Lower lobe of right lung (tissue), 2 donors: Measurements from ENCODE around the gene ENPP4. TPM values are rescaled to one million over a fixed set of nuclear protein-coding genes. Genes with fewer than 3 reads are reported as not detected.
"Not testable (repeated sequence)": the region's sequence is repeated elsewhere in the genome, so short reads cannot be mapped to it uniquely, and the experiment has no call there.

Experiments
- ATAC-seq, 2 donors: fragments of 200-7000 bp; cut with Tn5 transposase; one replicate each; pipeline ENCODE4 v1.9.1; 2020 to 2022; ENCODE audit warnings: mild to moderate bottlenecking in 2 of 2, moderate library complexity in 2 of 2
- DNase-seq: peaks from one replicate; pipeline ENCODE4 v3.0.0-alpha.2; 2020
- H3K27ac ChIP-seq: fragments of 200-600 bp; one replicate; pipeline ENCODE4 v1.8.0; 2022
- H3K27me3 ChIP-seq: fragments of 200-600 bp; one replicate; pipeline ENCODE4 v1.8.0; 2022; ENCODE audit warnings: low read depth
- H3K36me3 ChIP-seq: fragments of 200-600 bp; one replicate; pipeline ENCODE4 v1.8.0; 2022; ENCODE audit warnings: mild to moderate bottlenecking
- H3K4me1 ChIP-seq: fragments of 200-600 bp; one replicate; pipeline ENCODE4 v1.8.0; 2022
- H3K4me3 ChIP-seq: fragments of 200-600 bp; one replicate; pipeline ENCODE4 v1.8.0; 2022; ENCODE audit warnings: mild to moderate bottlenecking
- H3K9me3 ChIP-seq: fragments of 200-600 bp; one replicate; pipeline ENCODE4 v1.8.0; 2022
- CTCF ChIP-seq: fragments of 200-600 bp; IDR thresholded peaks from one replicate; pipeline ENCODE4 v1.8.0; 2022; ENCODE audit warnings: antibody characterized with exemption, mild to moderate bottlenecking
- intact Hi-C: fragments of 100-400 bp; cut with DNase I; formaldehyde crosslinking; loops from one replicate; pipeline ENCODE4 v1.11.0; 2022
- total RNA-seq: library from RNA; stranded (reverse); fragmentation: NEBNext Ultra II Directional; extraction: Animal tissue kit (Norgen Biotek cat#: 25700); gene quantifications from one replicate; pipeline ENCODE4 v1.2.1, GENCODE V29; 2021
- donor health status: DM: no; HTN: yes; CAD: no; lungs with severe emphysema.

Gene ENPP4
- total RNA-seq, 1 donor from 2014 or later, result 33.2 TPM

DNA sequence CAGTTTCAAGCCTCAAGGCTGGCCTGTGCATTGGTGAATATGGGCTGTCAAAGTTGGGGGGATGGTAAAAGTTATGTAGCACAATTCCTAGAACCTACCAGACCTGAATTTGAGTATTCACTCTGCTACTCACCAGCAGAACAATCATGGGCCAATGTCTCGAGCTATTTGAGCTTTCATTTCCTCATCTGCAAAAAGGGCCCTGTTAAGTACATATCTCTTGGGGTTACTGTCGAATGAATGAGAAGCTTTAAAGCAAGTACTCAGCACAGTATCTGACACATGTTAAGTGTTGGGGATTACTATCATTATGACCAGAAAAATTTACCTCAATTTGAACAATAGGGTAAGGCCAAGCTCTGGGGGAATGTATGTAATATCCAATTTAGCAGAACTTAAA, 13.5 kb upstream of the ENPP4 start:
- no peaks in the 10 kb centered on the region for H3K27me3 ChIP-seq
- H3K27ac ChIP-seq, result no peak overlapping the region
- TF ChIP-seq CTCF, result no peak
- no peak overlapping the region for H3K4me3 ChIP-seq
- H3K9me3 ChIP-seq, result no peaks in the 10 kb centered on the region
- H3K36me3 ChIP-seq, result no peaks in the 10 kb centered on the region
- no peaks in the 10 kb centered on the region for H3K4me1 ChIP-seq
- intact Hi-C loops, result no loop called here
- DNase-seq (no peak), ATAC-seq (no peak)

DNA sequence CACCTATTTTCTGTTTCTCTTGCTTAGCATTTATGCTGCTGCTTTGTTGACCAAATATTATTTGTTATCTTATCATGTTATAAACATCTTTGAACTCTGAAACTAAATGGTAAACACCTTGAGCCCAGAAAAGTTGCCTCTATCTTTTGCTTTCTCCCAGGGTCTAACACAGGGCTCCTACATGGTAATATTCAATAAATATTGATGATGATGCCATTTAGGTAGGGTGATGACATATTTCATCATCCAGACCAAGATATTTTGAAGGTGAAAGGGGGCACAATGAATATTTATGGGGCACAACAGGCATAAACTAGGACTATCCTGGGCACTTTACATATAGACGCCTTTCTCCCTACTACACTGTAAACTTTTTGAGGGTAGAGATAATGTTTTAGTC, 11.6 kb upstream of the ENPP4 start:
- no peak overlapping the region for H3K27ac ChIP-seq
- H3K9me3 ChIP-seq, result no peaks in the 10 kb centered on the region
- ATAC-seq (no peak), DNase-seq (no peak)
- intact Hi-C loops, result no loop called here
- no peak overlapping the region for H3K4me3 ChIP-seq
- no peak for TF ChIP-seq CTCF
- no peaks in the 10 kb centered on the region for H3K4me1 ChIP-seq
- no peaks in the 10 kb centered on the region for H3K36me3 ChIP-seq
- no peaks in the 10 kb centered on the region for H3K27me3 ChIP-seq

- H3K4me1 ChIP-seq, result no peaks in the 10 kb centered on the region
- no peaks in the 10 kb centered on the region for H3K9me3 ChIP-seq
- DNase-seq (no peak), ATAC-seq (no peak)
- no peak overlapping the region for H3K27ac ChIP-seq
- intact Hi-C loops, result no loop called here
- H3K4me3 ChIP-seq, result no peak overlapping the region
- TF ChIP-seq CTCF, result no peak
- H3K36me3 ChIP-seq, result no peaks in the 10 kb centered on the region
- H3K27me3 ChIP-seq, result no peaks in the 10 kb centered on the region
Measured at GRCh38 chr6:46118836-46119235, 11.0 kb upstream of the ENPP4 start.

DNA sequence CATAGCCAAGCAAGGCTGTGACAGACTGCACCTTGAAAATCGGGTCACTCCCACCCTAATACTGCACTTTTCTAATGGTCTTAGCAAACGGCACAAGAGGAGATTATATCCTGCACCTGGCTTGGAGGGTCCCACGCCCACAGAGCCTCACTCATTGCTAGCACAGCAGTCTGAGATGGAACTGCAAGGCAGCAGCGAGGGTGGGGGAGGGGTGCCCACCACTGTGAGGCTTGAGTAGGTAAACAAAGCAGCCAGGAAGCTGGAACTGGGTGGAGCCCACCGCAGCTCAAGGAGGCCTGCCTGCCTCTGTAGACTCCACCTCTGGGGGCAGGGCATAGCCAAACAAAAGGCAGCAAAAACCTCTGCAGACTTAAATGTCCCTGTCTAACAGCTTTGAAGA, 10.1 kb upstream of the ENPP4 start:
- H3K9me3 ChIP-seq, H3K4me3 ChIP-seq, H3K27me3 ChIP-seq, intact Hi-C loops, ATAC-seq, H3K4me1 ChIP-seq, H3K27ac ChIP-seq, DNase-seq, H3K36me3 ChIP-seq: not testable (repeated sequence)

- TF ChIP-seq CTCF, result no peak
- Histone ChIP-seq H3K27me3 (no peaks in the 10 kb centered on the region), H3K36me3 (no peaks in the 10 kb centered on the region), H3K4me1 (peaks cover 21% of the 10 kb centered on the region), H3K4me3 (peak overlapping the region; percentile 81), H3K9me3 (no peaks in the 10 kb centered on the region), H3K27ac (no peak overlapping the region)
- DNase-seq, result no peak
- ATAC-seq, result no peak
- intact Hi-C loops, result no loop called here
Measured at GRCh38 chr6:46128476-46128875, 1.3 kb upstream of the ENPP4 start.

- no peaks in the 10 kb centered on the region for H3K27me3 ChIP-seq
- DNase-seq (no peak), ATAC-seq (peak; percentile 23 to 47)
- H3K4me1 ChIP-seq, result peaks cover 23% of the 10 kb centered on the region
- H3K4me3 ChIP-seq, result peak overlapping the region; percentile 81
- H3K9me3 ChIP-seq, result no peaks in the 10 kb centered on the region
- intact Hi-C loops, result no loop called here
- TF ChIP-seq CTCF, result no peak
- H3K27ac ChIP-seq, result peak overlapping the region; percentile 91
- H3K36me3 ChIP-seq, result no peaks in the 10 kb centered on the region
Measured at GRCh38 chr6:46129291-46129628, 529 bp upstream of the ENPP4 start.
